HPDE6-E6E7 (cell line): Measurements from ENCODE around the gene LRRC4C.

Experiments used
- DNase-seq: peaks from one replicate; pipeline ENCODE4 v3.0.0; 2011; ENCODE audit warnings: missing footprints; ENCODE audit errors: extremely low spot score

The LRRC4C gene

GRCh38 chr11:40292721-40293508, 1166.5 kb downstream of the LRRC4C start:
- no peak for DNase-seq

DNA sequence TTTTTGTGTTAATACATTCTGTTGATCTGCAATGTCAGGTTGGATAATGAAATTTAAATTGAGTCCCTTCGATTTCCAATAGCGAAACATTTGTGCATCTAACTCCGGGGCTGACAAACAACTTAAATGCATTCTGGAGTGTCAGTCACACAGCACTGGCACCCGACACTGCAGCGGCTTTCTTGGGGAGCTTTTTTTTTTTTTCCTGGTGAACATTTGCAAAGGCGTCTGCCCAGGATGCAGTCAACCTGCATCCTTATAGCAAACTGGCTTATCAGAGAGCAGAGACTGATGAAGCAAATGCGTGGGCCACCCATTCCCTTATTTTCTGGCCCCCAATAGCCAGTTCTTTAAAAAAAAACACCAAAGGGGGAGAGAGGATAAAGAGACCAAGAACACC, 1167.7 kb downstream of the LRRC4C start:
- no peak for DNase-seq

DNA sequence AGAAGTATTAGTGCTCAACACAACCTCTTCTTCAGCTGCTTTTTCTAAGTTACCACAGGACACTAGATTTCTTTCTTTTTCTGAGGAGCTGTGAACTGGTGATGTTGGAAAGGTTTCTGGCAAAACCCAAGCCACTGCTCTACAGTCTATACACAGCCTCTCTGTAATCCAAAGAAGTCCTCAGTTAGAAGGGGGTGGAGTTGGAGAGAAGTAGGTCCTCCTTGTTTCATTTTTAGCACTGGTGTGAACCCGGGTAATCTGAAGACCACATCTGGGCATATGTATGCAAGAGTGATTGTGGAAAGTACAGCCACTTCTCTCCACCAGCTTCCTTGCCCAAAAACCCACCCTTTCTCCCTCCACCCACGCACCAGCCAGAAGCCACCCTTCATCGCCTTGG, 1168.1 kb downstream of the LRRC4C start:
- DNase-seq: no peak

GRCh38 chr11:40290171-40290631, 1169.3 kb downstream of the LRRC4C start:
- DNase-seq: no peak

DNA sequence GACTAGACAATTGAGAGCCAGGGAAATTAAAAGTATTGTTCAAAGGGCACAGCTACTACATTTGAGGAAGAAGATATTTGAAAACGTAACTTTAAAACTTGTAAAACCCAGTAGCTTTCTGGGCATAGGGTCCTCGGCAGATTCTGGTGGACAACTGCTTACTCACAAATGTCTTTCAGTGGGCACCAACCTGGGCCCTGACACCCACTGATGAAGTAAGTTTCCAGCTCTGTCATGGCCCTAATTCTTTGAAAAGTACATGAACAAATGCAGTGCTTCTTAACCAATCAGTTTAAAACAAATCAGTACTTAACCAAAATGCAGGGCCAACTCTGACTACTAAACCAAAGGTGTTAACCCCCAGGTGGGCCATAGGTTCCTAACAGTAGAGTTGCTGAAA, 1170.1 kb downstream of the LRRC4C start:
- no peak for DNase-seq

DNA sequence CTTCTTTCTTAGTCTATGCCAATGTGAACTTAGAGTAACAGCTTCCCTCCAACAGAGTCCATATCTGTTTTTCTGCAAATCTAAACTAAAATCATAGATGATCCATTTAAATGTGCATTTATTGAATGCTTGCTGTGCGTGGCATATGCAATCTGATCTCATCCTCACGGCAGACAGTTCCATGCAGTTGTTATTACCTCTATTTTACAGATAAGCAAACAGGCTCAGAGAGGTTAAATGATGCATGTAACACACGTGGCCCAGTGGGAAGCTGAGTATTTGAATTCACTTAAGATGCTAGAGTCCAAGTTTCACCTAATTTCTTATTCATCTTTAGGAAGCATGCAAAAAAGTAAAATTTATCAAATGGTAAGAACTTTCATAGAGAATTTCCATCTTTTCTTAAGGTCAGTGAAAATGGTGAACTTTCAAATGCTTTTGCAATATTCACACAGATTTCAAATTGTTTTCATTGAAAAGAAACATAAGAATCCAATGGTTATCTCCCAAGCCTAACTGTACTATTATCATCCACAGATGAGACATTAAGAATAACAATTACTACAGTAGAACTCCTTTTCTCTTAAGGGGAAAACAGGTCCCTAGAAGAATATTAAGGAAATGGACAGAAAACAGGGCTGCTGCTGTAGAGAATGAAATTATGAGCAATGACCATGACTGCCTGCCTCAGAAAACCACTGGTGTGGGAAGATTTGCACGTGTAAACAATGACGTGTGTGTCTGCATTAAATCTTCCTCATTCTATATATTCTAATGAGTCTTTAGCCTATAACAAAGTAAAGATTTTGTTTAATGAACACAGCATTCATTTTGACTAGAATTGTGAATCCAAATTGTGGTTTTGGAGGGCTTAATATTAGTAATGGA, 1171.3 kb downstream of the LRRC4C start:
- DNase-seq: no peak

- DNase-seq: no peak
Measured at GRCh38 chr11:40286137-40286536, 1173.3 kb downstream of the LRRC4C start.

DNA sequence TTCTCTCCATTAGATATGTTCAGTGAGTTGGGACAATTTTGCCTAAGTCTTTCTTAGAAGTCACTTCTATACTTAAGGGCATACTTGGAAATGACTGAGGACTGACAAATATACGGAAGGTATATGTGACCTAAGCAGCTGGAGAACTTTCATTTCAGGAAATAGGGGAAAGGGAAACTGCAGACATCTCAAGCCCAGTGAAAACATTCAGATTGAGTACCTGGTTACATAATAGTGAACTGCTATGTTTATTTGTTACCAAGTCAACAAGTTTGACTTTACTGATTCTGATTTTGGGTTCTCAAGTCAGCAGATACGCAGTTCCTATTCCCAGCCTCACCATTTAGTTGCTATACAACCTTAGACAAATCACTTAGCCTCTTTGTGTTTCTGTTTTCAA, 1173.9 kb downstream of the LRRC4C start:
- no peak for DNase-seq

DNA sequence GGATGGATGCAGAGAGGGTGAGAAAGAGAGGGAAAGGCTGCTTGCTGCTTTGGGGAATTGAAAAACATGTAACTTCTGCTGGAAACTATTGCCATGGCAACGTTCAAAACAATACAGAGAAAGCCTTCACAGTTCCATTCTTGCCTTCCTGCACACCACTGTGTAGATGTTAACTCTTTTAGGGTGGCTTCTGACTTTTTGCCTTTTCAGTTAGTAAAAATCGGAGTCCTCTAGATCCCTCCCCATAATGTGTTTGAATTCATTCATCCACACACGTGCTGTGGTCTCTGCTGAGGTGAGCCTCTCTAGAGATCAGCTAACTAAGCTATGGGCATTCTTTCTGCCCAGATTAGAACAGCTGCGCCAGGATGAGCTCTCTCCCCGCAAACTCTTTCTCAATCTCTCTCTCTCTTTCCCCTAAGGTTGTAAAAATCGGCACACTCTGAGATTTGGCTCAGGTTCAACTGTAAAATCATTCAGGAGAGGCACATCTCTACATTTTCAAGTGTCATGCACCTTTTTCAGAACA, 1178.3 kb downstream of the LRRC4C start:
- DNase-seq: no peak

GRCh38 chr11:40280159-40281051, 1179.0 kb downstream of the LRRC4C start:
- no peak for DNase-seq

DNA sequence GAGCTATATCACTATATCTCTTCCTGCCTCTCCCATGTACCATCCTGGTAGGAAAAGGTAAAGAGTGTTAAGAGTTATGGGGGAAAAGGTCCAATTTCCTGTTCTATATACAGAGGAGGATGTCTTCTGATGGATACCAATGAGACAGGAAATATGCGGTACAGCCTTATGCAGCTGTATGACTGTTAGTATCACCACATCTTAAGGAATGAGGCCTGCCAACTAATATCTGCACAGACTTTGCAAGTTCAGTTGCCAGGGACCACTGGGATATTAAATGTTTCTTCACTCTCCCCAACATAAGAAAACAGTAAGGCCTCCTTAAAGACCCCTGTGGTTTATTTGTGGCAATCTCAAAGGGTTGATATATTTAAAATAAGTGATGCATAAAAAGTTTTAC, 1182.5 kb downstream of the LRRC4C start:
- DNase-seq: no peak

DNA sequence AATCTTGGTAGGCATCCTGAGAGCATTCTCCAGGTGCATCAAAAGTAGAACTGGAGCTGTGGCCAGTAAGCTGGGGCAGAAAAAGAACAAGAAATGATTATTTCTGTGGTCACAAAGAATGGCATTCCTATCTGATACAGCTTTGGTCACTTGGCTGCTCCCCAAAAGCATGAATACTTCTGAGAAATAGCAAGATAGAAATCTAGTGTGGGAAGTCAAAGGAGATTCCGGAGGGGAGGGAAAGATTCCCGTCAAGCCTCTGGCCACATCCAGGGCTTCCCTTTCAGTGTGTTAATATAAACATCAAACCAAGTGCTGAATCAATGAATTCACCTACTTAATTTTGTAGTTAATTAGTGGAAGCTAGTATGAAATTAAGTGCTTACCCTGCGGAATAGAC, 1185.4 kb downstream of the LRRC4C start:
- no peak for DNase-seq

DNA sequence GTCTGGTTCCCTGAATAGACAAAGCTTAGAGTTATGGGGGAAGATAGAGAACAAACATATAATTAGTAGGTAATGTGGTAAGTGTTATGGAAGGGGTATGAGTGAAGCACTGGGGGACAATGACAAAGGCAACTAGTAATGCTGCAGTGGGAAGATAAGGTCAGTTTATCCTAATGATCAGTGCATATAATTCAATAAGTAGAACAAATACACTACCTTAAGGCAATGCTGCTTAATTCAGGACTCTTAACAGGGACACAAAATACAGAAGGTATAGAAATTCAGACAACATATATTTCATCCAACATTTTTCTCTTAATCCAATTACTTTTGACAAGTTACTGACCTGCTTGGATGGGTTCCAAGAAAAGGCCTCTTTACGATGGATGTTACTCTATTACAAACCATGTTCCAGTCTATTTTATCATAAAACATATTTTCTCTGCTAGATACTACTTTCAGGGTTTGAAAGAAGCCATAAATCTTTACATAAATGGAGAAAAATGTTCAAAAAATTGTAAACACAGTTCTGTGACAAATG, 1186.2 kb downstream of the LRRC4C start:
- DNase-seq: no peak

GRCh38 chr11:40271361-40271760, 1188.1 kb downstream of the LRRC4C start:
- DNase-seq: no peak

DNA sequence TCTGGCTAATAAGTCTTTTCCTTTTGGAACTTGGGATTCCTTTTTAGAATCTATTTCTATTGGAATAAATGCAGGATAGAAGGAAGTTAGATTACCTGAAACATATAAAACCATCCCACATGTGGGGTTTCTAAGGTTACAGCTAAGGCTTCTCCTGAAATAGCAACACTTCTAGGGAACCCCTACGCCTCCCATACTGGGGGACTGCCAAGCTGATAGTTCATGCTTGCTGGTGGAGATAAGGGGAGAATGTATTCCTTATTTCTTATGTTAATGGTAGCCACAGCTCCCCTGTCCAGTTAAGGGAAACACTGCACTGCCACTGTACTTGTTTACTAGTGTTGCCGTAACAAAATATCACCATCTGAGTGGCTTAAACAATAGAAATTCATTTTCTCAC, 1189.6 kb downstream of the LRRC4C start:
- no peak for DNase-seq

GRCh38 chr11:40268551-40268950, 1190.9 kb downstream of the LRRC4C start:
- no peak for DNase-seq

- DNase-seq: no peak
Measured at GRCh38 chr11:40255457-40255856, 1204.0 kb downstream of the LRRC4C start.

GRCh38 chr11:40253166-40253565, 1206.3 kb downstream of the LRRC4C start:
- DNase-seq: no peak

DNA sequence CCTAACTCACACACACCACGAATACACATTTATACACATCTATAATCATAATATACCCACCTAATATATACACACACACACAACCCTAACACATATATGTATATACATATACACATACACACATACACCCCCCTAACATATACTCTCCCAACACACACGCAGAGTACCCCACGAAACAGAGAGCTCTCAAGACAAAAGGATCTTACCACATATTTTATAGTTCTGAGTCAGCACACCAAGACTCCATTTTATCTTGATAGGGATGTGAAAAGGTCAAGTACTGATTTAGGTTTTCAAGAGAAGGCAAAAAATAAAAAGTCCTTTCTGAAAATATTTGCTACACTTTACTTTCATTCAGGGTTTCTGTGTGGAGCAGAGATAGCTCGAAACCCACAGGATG, 1207.2 kb downstream of the LRRC4C start:
- DNase-seq: no peak

GRCh38 chr11:40246983-40247382, 1212.5 kb downstream of the LRRC4C start:
- DNase-seq: no peak

- DNase-seq: no peak
Measured at GRCh38 chr11:40241524-40242051, 1217.9 kb downstream of the LRRC4C start.
